ENCODE data around the gene SAMHD1. TPM values are rescaled to one million over a fixed set of nuclear protein-coding genes. Genes with fewer than 3 reads are reported as not detected.

The SAMHD1 gene
- total and polyA plus RNA-seq, 4 donors, result 14.7 to 51.2 (median 27.7) TPM

DNA sequence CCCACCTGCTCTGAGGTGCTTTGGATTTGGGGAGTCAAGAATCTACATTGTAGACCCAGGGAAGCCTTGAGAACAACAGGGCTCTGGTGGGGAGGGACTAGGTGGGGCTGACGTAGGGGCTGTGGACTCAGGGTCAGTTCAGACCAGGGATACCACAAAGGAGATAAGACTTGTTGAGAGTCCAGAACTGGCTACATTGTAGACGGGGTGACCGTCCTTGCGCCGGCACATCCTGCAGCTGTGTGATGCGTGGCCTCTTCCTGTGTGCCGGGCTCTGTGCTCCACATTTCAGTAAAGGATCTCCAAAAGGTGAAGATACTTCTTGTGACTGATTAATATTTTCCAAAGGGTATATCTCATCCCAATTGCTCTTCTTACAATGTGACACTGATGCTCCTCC lies 85.3 kb downstream of the SAMHD1 start:
- Histone ChIP-seq H3K9ac (ENCODE audit: low read depth in 1 of 2, low read length in 2 of 2) (no peak overlapping the region), H3K27ac (ENCODE audit: low read depth in 1 of 2, low read length in 2 of 2) (no peak overlapping the region), H3K27me3 (ENCODE audit: control insufficient read depth in 4 of 4, insufficient read depth in 4 of 4, low read length in 3 of 4) (no peaks in the 10 kb centered on the region), H3K4me3 (ENCODE audit: low read depth in 1 of 3, low read length in 3 of 3) (no peak overlapping the region), H3K4me1 (ENCODE audit: control insufficient read depth in 4 of 4, insufficient read depth in 4 of 4, low read length in 3 of 4) (peaks cover 3 to 14% (median 4%) of the 10 kb centered on the region in 4 donors), H3K9me3 (ENCODE audit: control insufficient read depth in 4 of 4, low read length in 3 of 4) (no peaks in the 10 kb centered on the region), H3K36me3 (ENCODE audit: control insufficient read depth in 4 of 4, insufficient read depth in 3 of 4, low read depth in 1 of 4, low read length in 3 of 4) (no peaks in the 10 kb centered on the region)
- TF ChIP-seq SP1 (IDR thresholded peaks at IDR 0.05) (no peak), RAD21 (IDR thresholded peaks at IDR 0.05) (no peak), FOXA1 (IDR thresholded peaks at IDR 0.05) (no peak), TAF1 (conservative IDR thresholded peaks at IDR 0.05) (no peak), HNF4A (conservative IDR thresholded peaks at IDR 0.05) (no peak), HNF4G (IDR thresholded peaks at IDR 0.05) (no peak), GABPA (IDR thresholded peaks at IDR 0.05 in 1 of 2, conservative IDR thresholded peaks at IDR 0.05 in 1 of 2) (no peak), FOXA2 (IDR thresholded peaks at IDR 0.05) (no peak), EGR1 (IDR thresholded peaks at IDR 0.05; ENCODE audit: low read depth in 2 of 2) (no peak)
- TF ChIP-seq, protein P1, sequence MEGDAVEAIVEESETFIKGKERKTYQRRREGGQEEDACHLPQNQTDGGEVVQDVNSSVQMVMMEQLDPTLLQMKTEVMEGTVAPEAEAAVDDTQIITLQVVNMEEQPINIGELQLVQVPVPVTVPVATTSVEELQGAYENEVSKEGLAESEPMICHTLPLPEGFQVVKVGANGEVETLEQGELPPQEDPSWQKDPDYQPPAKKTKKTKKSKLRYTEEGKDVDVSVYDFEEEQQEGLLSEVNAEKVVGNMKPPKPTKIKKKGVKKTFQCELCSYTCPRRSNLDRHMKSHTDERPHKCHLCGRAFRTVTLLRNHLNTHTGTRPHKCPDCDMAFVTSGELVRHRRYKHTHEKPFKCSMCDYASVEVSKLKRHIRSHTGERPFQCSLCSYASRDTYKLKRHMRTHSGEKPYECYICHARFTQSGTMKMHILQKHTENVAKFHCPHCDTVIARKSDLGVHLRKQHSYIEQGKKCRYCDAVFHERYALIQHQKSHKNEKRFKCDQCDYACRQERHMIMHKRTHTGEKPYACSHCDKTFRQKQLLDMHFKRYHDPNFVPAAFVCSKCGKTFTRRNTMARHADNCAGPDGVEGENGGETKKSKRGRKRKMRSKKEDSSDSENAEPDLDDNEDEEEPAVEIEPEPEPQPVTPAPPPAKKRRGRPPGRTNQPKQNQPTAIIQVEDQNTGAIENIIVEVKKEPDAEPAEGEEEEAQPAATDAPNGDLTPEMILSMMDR (IDR thresholded peaks at IDR 0.05; ENCODE audit: low read depth, low read length, missing input control), result no peak
- TF ChIP-seq, protein P2, sequence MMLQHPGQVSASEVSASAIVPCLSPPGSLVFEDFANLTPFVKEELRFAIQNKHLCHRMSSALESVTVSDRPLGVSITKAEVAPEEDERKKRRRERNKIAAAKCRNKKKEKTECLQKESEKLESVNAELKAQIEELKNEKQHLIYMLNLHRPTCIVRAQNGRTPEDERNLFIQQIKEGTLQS (IDR thresholded peaks at IDR 0.05), result no peak
- TF ChIP-seq, protein P3, sequence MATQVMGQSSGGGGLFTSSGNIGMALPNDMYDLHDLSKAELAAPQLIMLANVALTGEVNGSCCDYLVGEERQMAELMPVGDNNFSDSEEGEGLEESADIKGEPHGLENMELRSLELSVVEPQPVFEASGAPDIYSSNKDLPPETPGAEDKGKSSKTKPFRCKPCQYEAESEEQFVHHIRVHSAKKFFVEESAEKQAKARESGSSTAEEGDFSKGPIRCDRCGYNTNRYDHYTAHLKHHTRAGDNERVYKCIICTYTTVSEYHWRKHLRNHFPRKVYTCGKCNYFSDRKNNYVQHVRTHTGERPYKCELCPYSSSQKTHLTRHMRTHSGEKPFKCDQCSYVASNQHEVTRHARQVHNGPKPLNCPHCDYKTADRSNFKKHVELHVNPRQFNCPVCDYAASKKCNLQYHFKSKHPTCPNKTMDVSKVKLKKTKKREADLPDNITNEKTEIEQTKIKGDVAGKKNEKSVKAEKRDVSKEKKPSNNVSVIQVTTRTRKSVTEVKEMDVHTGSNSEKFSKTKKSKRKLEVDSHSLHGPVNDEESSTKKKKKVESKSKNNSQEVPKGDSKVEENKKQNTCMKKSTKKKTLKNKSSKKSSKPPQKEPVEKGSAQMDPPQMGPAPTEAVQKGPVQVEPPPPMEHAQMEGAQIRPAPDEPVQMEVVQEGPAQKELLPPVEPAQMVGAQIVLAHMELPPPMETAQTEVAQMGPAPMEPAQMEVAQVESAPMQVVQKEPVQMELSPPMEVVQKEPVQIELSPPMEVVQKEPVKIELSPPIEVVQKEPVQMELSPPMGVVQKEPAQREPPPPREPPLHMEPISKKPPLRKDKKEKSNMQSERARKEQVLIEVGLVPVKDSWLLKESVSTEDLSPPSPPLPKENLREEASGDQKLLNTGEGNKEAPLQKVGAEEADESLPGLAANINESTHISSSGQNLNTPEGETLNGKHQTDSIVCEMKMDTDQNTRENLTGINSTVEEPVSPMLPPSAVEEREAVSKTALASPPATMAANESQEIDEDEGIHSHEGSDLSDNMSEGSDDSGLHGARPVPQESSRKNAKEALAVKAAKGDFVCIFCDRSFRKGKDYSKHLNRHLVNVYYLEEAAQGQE (IDR thresholded peaks at IDR 0.05), result no peak
- TF ChIP-seq, protein P4, sequence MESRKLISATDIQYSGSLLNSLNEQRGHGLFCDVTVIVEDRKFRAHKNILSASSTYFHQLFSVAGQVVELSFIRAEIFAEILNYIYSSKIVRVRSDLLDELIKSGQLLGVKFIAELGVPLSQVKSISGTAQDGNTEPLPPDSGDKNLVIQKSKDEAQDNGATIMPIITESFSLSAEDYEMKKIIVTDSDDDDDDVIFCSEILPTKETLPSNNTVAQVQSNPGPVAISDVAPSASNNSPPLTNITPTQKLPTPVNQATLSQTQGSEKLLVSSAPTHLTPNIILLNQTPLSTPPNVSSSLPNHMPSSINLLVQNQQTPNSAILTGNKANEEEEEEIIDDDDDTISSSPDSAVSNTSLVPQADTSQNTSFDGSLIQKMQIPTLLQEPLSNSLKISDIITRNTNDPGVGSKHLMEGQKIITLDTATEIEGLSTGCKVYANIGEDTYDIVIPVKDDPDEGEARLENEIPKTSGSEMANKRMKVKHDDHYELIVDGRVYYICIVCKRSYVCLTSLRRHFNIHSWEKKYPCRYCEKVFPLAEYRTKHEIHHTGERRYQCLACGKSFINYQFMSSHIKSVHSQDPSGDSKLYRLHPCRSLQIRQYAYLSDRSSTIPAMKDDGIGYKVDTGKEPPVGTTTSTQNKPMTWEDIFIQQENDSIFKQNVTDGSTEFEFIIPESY (IDR thresholded peaks at IDR 0.05), result no peak
- no peak for DNase-seq (ENCODE audit: low spot score)
- 82% methylated on average over 7 of the region's 7 CpGs for WGBS

DNA sequence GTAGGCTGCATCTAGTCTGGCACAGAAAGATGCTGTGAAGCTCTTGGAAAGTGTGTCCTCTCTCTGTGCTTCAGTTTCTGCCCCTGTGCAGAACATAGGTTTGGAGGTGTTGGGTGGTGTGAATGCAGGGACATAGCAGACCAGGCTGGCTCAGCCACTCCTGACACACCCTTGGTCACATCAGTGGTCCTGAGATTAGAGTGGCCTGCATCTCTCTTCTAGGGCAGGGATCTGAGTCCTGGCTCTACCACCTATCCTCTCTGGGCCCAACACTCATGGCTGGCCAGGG lies 85.7 kb downstream of the SAMHD1 start:
- Histone ChIP-seq H3K27ac (ENCODE audit: low read depth in 1 of 2, low read length in 2 of 2) (no peak overlapping the region), H3K4me1 (ENCODE audit: control insufficient read depth in 4 of 4, insufficient read depth in 4 of 4, low read length in 3 of 4) (peaks cover 3 to 14% (median 4%) of the 10 kb centered on the region in 4 donors)

More for the DNA sequence above, 85.7 kb downstream of the SAMHD1 start:
- Histone ChIP-seq H3K9me3 (ENCODE audit: control insufficient read depth in 4 of 4, low read length in 3 of 4) (no peaks in the 10 kb centered on the region), H3K27me3 (ENCODE audit: control insufficient read depth in 4 of 4, insufficient read depth in 4 of 4, low read length in 3 of 4) (no peaks in the 10 kb centered on the region), H3K4me3 (ENCODE audit: low read depth in 1 of 3, low read length in 3 of 3) (no peak overlapping the region), H3K36me3 (ENCODE audit: control insufficient read depth in 4 of 4, insufficient read depth in 3 of 4, low read depth in 1 of 4, low read length in 3 of 4) (no peaks in the 10 kb centered on the region), H3K9ac (ENCODE audit: low read depth in 1 of 2, low read length in 2 of 2) (no peak overlapping the region)
- DNase-seq (ENCODE audit: low spot score), result no peak
- TF ChIP-seq RXRA (IDR thresholded peaks at IDR 0.05) (no peak), FOXA2 (IDR thresholded peaks at IDR 0.05) (no peak), HNF4G (IDR thresholded peaks at IDR 0.05) (no peak)
- TF ChIP-seq, protein P2 (IDR thresholded peaks at IDR 0.05), result no peak
